Epithelial cell of esophagus (primary cell): Measurements from ENCODE around the gene ZNF787.
"Not testable (repeated sequence)": the region's sequence is repeated elsewhere in the genome, so short reads cannot be mapped to it uniquely, and the experiment has no call there.

Source experiments
- DNase-seq: peaks from one replicate; pipeline ENCODE4 v3.0.0; 2010; ENCODE audit warnings: low read depth
- H3K4me3 ChIP-seq: 2 replicates; pipeline ENCODE4 v1.5.1; 2011; ENCODE audit warnings: mild to moderate bottlenecking, low read length, control low read depth
- CTCF ChIP-seq: IDR thresholded peaks from 2 replicates; pipeline ENCODE4 v1.5.1; 2011; ENCODE audit warnings: low read depth, mild to moderate bottlenecking, low read length, control low read depth, inconsistent platforms; ENCODE audit not compliant: insufficient read depth; ENCODE audit errors: missing control alignments

ZNF787 gene

GRCh38 chr19:56101095-56101494, 20.0 kb downstream of the ZNF787 start:
- TF ChIP-seq CTCF: no peak
- DNase-seq: no peak
- H3K4me3 ChIP-seq: no peak overlapping the region

- TF ChIP-seq CTCF: no peak
- H3K4me3 ChIP-seq: no peak overlapping the region
- no peak for DNase-seq
Measured at GRCh38 chr19:56099638-56100539, 21.2 kb downstream of the ZNF787 start.

GRCh38 chr19:56098731-56099568, 22.1 kb downstream of the ZNF787 start:
- TF ChIP-seq CTCF: no peak

GRCh38 chr19:56098237-56098636, 22.9 kb downstream of the ZNF787 start:
- DNase-seq: not testable (repeated sequence)

More at GRCh38 chr19:56098731-56099568, 22.1 kb downstream of the ZNF787 start:
- no peak overlapping the region for H3K4me3 ChIP-seq
- no peak for DNase-seq

GRCh38 chr19:56097776-56098175, 23.3 kb downstream of the ZNF787 start:
- no peak overlapping the region for H3K4me3 ChIP-seq
- TF ChIP-seq CTCF: no peak
- no peak for DNase-seq

More at GRCh38 chr19:56098237-56098636, 22.9 kb downstream of the ZNF787 start:
- H3K4me3 ChIP-seq: not testable (repeated sequence)

- no peak for TF ChIP-seq CTCF
- no peak for DNase-seq
- no peak overlapping the region for H3K4me3 ChIP-seq
Measured at GRCh38 chr19:56097306-56097705, 23.8 kb downstream of the ZNF787 start.

- no peak overlapping the region for H3K4me3 ChIP-seq
- no peak for TF ChIP-seq CTCF
- no peak for DNase-seq
Measured at GRCh38 chr19:56096665-56097064, 24.4 kb downstream of the ZNF787 start.
